Spinal cord (tissue), 10 donors: ENCODE measurements around the gene IL9. TPM values are rescaled to one million over a fixed set of nuclear protein-coding genes. Genes with fewer than 3 reads are reported as not detected.
"Not testable (repeated sequence)": the region's sequence is repeated elsewhere in the genome, so short reads cannot be mapped to it uniquely, and the experiment has no call there.

ENCODE experiments used
- DNase-seq, 6 donors: peaks; one replicate each; pipeline versions ENCODE4 v3.0.0 to v3.0.0-alpha.2; 2013 to 2015; ENCODE audit warnings: low spot score in 6 of 6, low read depth in 4 of 6
- H3K27ac ChIP-seq: one replicate; pipeline ENCODE4 v1.5.1; 2013; ENCODE audit warnings: low read depth, low read length, control low read depth
- H3K27me3 ChIP-seq: one replicate; pipeline ENCODE4 v1.6.1; 2013; ENCODE audit warnings: low read length; ENCODE audit not compliant: control insufficient read depth, insufficient read depth
- H3K36me3 ChIP-seq: one replicate; pipeline ENCODE4 v1.6.1; 2013; ENCODE audit warnings: low read length; ENCODE audit not compliant: control insufficient read depth, insufficient read depth
- H3K4me1 ChIP-seq: one replicate; pipeline ENCODE4 v1.6.1; 2013; ENCODE audit warnings: low read length; ENCODE audit not compliant: control insufficient read depth, insufficient read depth
- H3K4me3 ChIP-seq: one replicate; pipeline ENCODE4 v1.5.1; 2013; ENCODE audit warnings: low read depth, low read length, control low read depth
- H3K9me3 ChIP-seq: one replicate; pipeline ENCODE4 v1.6.1; 2013; ENCODE audit warnings: low read length; ENCODE audit not compliant: control insufficient read depth, insufficient read depth
- WGBS: methylation state at CpG from one replicate; pipeline ENCODE4 v1.1.5; 2013; ENCODE audit warnings: missing lambda C conversion rate; ENCODE audit not compliant: insufficient coverage; 5-methylcytosine and 5-hydroxymethylcytosine counted together
- polyA plus RNA-seq, 2 donors: library from polyadenylated mRNA; unstranded; fragments of 120-200 nt; gene quantifications; one replicate each; pipeline ENCODE4 v1.2.1, GENCODE V29; 2013; ENCODE audit not compliant: insufficient read length in 2 of 2
- total RNA-seq, 2 donors: library from RNA; depleted of rRNA in 1 of 2; stranded (reverse); fragments of 120-200 nt in 1 of 2; fragments of >200 nt in 1 of 2; gene quantifications; one replicate each; pipeline versions ENCODE4 v1.2.3 to v1.2.4, GENCODE V29; 2013 to 2014
- donor health status: healthy.

Gene IL9
- total and polyA plus RNA-seq, 4 donors = 1.0 to 1.3 TPM; not detected in 2

- no peak for DNase-seq
- H3K4me3 ChIP-seq = no peak overlapping the region
- peaks cover 8% of the 10 kb centered on the region for H3K4me1 ChIP-seq
- no peaks in the 10 kb centered on the region for H3K36me3 ChIP-seq
- no peaks in the 10 kb centered on the region for H3K27me3 ChIP-seq
- H3K9me3 ChIP-seq = no peaks in the 10 kb centered on the region
- no peak overlapping the region for H3K27ac ChIP-seq
- 96% methylated on average over 2 of the region's 2 CpGs for WGBS
Observed at GRCh38 chr5:135862744-135863143, 32.9 kb downstream of the IL9 start.

- H3K4me1 ChIP-seq = peaks cover 8% of the 10 kb centered on the region
- no peaks in the 10 kb centered on the region for H3K27me3 ChIP-seq
- peak in 2 of 6 donors; percentile 38 to 53 for DNase-seq
- H3K9me3 ChIP-seq = no peaks in the 10 kb centered on the region
- no peak overlapping the region for H3K4me3 ChIP-seq
- peaks cover 3% of the 10 kb centered on the region for H3K36me3 ChIP-seq
- H3K27ac ChIP-seq = peak overlapping the region; percentile 47
Observed at GRCh38 chr5:135862086-135862485, 33.6 kb downstream of the IL9 start.

GRCh38 chr5:135861641-135862040 is 34.0 kb downstream of the IL9 start:
- H3K36me3 ChIP-seq = peaks cover 3% of the 10 kb centered on the region
- H3K4me1 ChIP-seq = peaks cover 8% of the 10 kb centered on the region
- no peak overlapping the region for H3K4me3 ChIP-seq
- H3K27ac ChIP-seq = peak overlapping the region; percentile 47
- H3K9me3 ChIP-seq = no peaks in the 10 kb centered on the region
- WGBS = no CpG with 5 or more reads among the region's 1 CpG
- H3K27me3 ChIP-seq = no peaks in the 10 kb centered on the region
- DNase-seq = no peak

- Histone ChIP-seq H3K27me3 (no peaks in the 10 kb centered on the region), H3K4me1 (peaks cover 6% of the 10 kb centered on the region), H3K27ac (no peak overlapping the region), H3K4me3 (no peak overlapping the region), H3K9me3 (no peaks in the 10 kb centered on the region), H3K36me3 (peaks cover 11% of the 10 kb centered on the region)
- no peak for DNase-seq
- no CpG with 5 or more reads among the region's 1 CpG for WGBS
Observed at GRCh38 chr5:135859641-135860040, 36.0 kb downstream of the IL9 start.

- H3K9me3 ChIP-seq, H3K4me3 ChIP-seq, H3K27ac ChIP-seq, H3K27me3 ChIP-seq, DNase-seq, H3K4me1 ChIP-seq: not testable (repeated sequence)
- no CpG with 5 or more reads among the region's 3 CpGs for WGBS
- H3K36me3 ChIP-seq = peaks cover 11% of the 10 kb centered on the region
Observed at GRCh38 chr5:135859186-135859585, 36.5 kb downstream of the IL9 start.

- no peaks in the 10 kb centered on the region for H3K27me3 ChIP-seq
- WGBS = no CpG with 5 or more reads among the region's 2 CpGs
- no peak for DNase-seq
- no peak overlapping the region for H3K4me3 ChIP-seq
- no peak overlapping the region for H3K27ac ChIP-seq
- no peaks in the 10 kb centered on the region for H3K9me3 ChIP-seq
- peaks cover 11% of the 10 kb centered on the region for H3K36me3 ChIP-seq
- H3K4me1 ChIP-seq = peaks cover 6% of the 10 kb centered on the region
Observed at GRCh38 chr5:135857630-135858311, 37.9 kb downstream of the IL9 start.

GRCh38 chr5:135851915-135852845 is 43.5 kb downstream of the IL9 start:
- Histone ChIP-seq H3K36me3 (peaks cover 19% of the 10 kb centered on the region), H3K9me3 (no peaks in the 10 kb centered on the region), H3K27ac (no peak overlapping the region), H3K27me3 (no peaks in the 10 kb centered on the region), H3K4me1 (peaks cover 3% of the 10 kb centered on the region), H3K4me3 (no peak overlapping the region)
- 97% methylated on average over 27 of the region's 34 CpGs for WGBS
- no peak for DNase-seq

GRCh38 chr5:135851186-135851914 is 44.3 kb downstream of the IL9 start:
- Histone ChIP-seq H3K36me3 (peaks cover 17% of the 10 kb centered on the region), H3K9me3 (no peaks in the 10 kb centered on the region), H3K4me3 (no peak overlapping the region), H3K27me3 (no peaks in the 10 kb centered on the region), H3K4me1 (peaks cover 3% of the 10 kb centered on the region), H3K27ac (no peak overlapping the region)
- DNase-seq = no peak
- 80% methylated on average over 23 of the region's 24 CpGs for WGBS

GRCh38 chr5:135850671-135851070 is 45.0 kb downstream of the IL9 start:
- Histone ChIP-seq H3K36me3 (peaks cover 13% of the 10 kb centered on the region), H3K9me3 (no peaks in the 10 kb centered on the region), H3K4me3 (no peak overlapping the region), H3K27ac (no peak overlapping the region), H3K27me3 (no peaks in the 10 kb centered on the region), H3K4me1 (peaks cover 3% of the 10 kb centered on the region)
- 98% methylated on average over 6 of the region's 6 CpGs for WGBS
- no peak for DNase-seq
